ENCODE results near the gene CEP55.

DNA sequence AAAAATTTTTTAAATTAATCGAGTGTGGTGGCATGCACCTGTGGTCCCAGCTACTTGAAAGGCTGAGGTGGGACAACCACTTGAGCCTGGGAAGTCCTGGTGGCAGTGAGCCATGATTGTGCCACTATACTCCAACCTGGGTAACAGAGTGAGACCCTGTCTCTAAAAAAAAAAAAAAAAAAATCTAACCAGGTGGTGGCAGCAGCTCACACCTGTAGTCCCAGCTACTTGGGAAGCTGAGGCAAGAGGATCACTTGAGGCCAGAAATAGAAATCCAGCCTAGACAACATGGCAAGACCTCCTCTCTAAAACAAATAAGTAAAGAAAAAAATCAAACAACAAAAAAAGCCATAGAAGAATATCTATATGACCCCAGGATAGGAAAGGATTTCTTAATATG is 10.7 kb upstream of the CEP55 start:
- TF ChIP-seq CTCF (IDR thresholded peaks at IDR 0.05) (no peak), POLR2A (IDR thresholded peaks at IDR 0.05) (no peak)
